SK-N-SH treated with all-trans-retinoic acid at 6 μM for 48 hours (cell line): Measurements from ENCODE around the gene HMCN2.

Source experiments
- ATAC-seq: fragments of 200-7000 bp; cut with Tn5 transposase; 3 replicates; pipeline ENCODE4 v1.9.1; 2020; ENCODE audit warnings: mild to moderate bottlenecking, moderate library complexity
- ARNTL ChIP-seq: fragments of 450-650 bp; formaldehyde crosslinking; IDR thresholded peaks from 2 replicates; pipeline ENCODE4 v1.5.0; 2020; ENCODE audit warnings: low read depth, mild to moderate bottlenecking, moderate library complexity, borderline replicate concordance
- BACH2 ChIP-seq: fragments of 250-450 bp; sonication (Bioruptor Pico); IDR thresholded peaks from 2 replicates; pipeline ENCODE4 v1.9.0; 2021; ENCODE audit warnings: mild to moderate bottlenecking, borderline replicate concordance
- CSDC2 ChIP-seq: fragments of 250-450 bp; sonication (Bioruptor Pico); IDR thresholded peaks from 2 replicates; pipeline ENCODE4 v1.5.0; 2020; ENCODE audit warnings: mild to moderate bottlenecking, moderate library complexity
- CSRNP3 ChIP-seq: fragments of 250-450 bp; sonication (Bioruptor Pico); IDR thresholded peaks from 2 replicates; pipeline ENCODE4 v1.5.1; 2021; ENCODE audit warnings: mild to moderate bottlenecking, moderate library complexity
- ESRRG ChIP-seq: fragments of 250-450 bp; sonication (Bioruptor Pico); IDR thresholded peaks from 2 replicates; pipeline ENCODE4 v1.6.1; 2021; ENCODE audit warnings: mild to moderate bottlenecking
- GLIS3 ChIP-seq: fragments of 250-450 bp; sonication (Bioruptor Pico); IDR thresholded peaks from 2 replicates; pipeline ENCODE4 v1.5.0; 2020; ENCODE audit warnings: mild to moderate bottlenecking, moderate library complexity
- ISL1 ChIP-seq: fragments of 250-450 bp; sonication (Bioruptor Pico); IDR thresholded peaks from 2 replicates; pipeline ENCODE4 v2.1.2; 2022; ENCODE audit warnings: mild to moderate bottlenecking, moderate library complexity
- OSR1 ChIP-seq: fragments of 250-450 bp; sonication (Bioruptor Pico); IDR thresholded peaks from 2 replicates; pipeline ENCODE4 v1.8.0; 2022; ENCODE audit warnings: moderate library complexity, mild to moderate bottlenecking, inconsistent platforms
- PATZ1 ChIP-seq: fragments of 250-450 bp; sonication (Bioruptor Pico); IDR thresholded peaks from 2 replicates; pipeline ENCODE4 v1.8.0; 2020; ENCODE audit warnings: mild to moderate bottlenecking, moderate library complexity, borderline replicate concordance
- RARB ChIP-seq: fragments of 250-450 bp; sonication (Bioruptor Pico); IDR thresholded peaks from 2 replicates; pipeline ENCODE4 v1.8.0; 2021; ENCODE audit warnings: mild to moderate bottlenecking, moderate library complexity
- SNAI2 ChIP-seq: fragments of 250-450 bp; sonication (Bioruptor Pico); IDR thresholded peaks from 2 replicates; pipeline ENCODE4 v1.5.0; 2020; ENCODE audit warnings: mild to moderate bottlenecking, moderate library complexity
- TCF4 ChIP-seq: fragments of 250-450 bp; sonication (Bioruptor Pico); IDR thresholded peaks from 2 replicates; pipeline ENCODE4 v1.8.0; 2021; ENCODE audit warnings: mild to moderate bottlenecking, moderate library complexity, borderline replicate concordance
- TOX ChIP-seq: fragments of 250-450 bp; sonication (Bioruptor Pico); IDR thresholded peaks from 2 replicates; pipeline ENCODE4 v1.8.0; 2021; ENCODE audit warnings: mild to moderate bottlenecking, moderate library complexity, borderline replicate concordance
- TSHZ2 ChIP-seq: fragments of 250-450 bp; sonication (Bioruptor Pico); IDR thresholded peaks from 2 replicates; pipeline ENCODE4 v1.5.0; 2020; ENCODE audit warnings: mild to moderate bottlenecking, moderate library complexity
- ZC3H10 ChIP-seq: fragments of 250-450 bp; sonication (Bioruptor Pico); IDR thresholded peaks from 2 replicates; pipeline ENCODE4 v1.5.1; 2021; ENCODE audit warnings: mild to moderate bottlenecking, moderate library complexity
- ZNF565 ChIP-seq: fragments of 450-650 bp; formaldehyde crosslinking; conservative IDR thresholded peaks from 2 replicates; pipeline ENCODE4 v1.5.0; 2020; ENCODE audit warnings: low read depth, mild to moderate bottlenecking, moderate library complexity
- ZNF70 ChIP-seq: fragments of 450-650 bp; formaldehyde crosslinking; IDR thresholded peaks from 2 replicates; pipeline ENCODE4 v1.5.0; 2020; ENCODE audit warnings: mild to moderate bottlenecking, moderate library complexity
- ZNF8 ChIP-seq: fragments of 450-650 bp; formaldehyde crosslinking; IDR thresholded peaks from 2 replicates; pipeline ENCODE4 v1.5.0; 2020; ENCODE audit warnings: mild to moderate bottlenecking, moderate library complexity
- TF ChIP-seq, protein P1 (sequence below): fragments of 250-450 bp; sonication (Bioruptor Pico); IDR thresholded peaks from 2 replicates; pipeline ENCODE4 v1.8.0; 2021; ENCODE audit warnings: low read depth, mild to moderate bottlenecking, moderate library complexity, borderline replicate concordance

Gene HMCN2

GRCh38 chr9:130411566-130411915, 146.0 kb downstream of the HMCN2 start:
- ATAC-seq = no peak
- TF ChIP-seq, protein P1, sequence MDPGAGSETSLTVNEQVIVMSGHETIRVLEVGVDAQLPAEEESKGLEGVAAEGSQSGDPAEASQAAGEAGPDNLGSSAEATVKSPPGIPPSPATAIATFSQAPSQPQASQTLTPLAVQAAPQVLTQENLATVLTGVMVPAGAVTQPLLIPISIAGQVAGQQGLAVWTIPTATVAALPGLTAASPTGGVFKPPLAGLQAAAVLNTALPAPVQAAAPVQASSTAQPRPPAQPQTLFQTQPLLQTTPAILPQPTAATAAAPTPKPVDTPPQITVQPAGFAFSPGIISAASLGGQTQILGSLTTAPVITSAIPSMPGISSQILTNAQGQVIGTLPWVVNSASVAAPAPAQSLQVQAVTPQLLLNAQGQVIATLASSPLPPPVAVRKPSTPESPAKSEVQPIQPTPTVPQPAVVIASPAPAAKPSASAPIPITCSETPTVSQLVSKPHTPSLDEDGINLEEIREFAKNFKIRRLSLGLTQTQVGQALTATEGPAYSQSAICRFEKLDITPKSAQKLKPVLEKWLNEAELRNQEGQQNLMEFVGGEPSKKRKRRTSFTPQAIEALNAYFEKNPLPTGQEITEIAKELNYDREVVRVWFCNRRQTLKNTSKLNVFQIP (CRISPR knock-in tag) = no peak
- no peak for TF ChIP-seq ESRRG
- no peak for TF ChIP-seq ARNTL
- no peak for TF ChIP-seq CSRNP3 (CRISPR knock-in tag)
- TF ChIP-seq TOX (CRISPR knock-in tag) = no peak
- no peak for TF ChIP-seq BACH2 (CRISPR knock-in tag)
- no peak for TF ChIP-seq ZC3H10 (CRISPR knock-in tag)

DNA sequence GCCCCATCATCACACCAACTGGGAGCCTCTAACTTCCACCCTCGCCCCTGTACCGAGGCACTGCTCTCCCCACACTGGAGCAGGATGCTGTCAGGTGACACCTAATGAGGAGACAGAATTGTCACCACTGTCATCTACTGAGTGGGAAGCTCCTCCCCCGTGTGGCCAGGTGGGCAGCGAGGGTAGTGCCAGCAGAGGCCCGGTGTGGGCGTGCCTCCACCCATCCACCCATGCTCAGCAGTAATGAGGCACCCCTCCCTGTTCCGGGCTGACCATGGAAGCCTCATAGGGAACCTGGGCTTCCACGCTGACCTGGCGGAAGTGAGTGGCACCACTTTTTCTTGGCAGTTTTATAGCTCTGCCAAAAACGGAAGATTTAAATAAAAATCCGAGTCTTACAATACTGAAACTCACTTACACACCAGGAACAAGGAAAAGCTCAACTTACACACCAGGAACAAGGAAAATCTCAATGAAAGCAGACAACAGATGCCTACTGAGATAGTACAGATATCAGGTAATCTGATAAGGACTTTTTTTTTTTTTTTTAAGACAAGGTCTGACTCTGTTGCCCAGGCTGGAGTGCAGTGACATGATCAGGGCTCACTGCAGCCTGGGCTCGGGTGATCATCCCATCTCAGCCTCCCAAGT, 148.6 kb downstream of the HMCN2 start:
- ATAC-seq = no peak
- TF ChIP-seq RARB (CRISPR knock-in tag) (no peak), SNAI2 (CRISPR knock-in tag) (no peak), ZNF70 (CRISPR knock-in tag) (no peak), CSDC2 (CRISPR knock-in tag) (no peak), ZNF8 (no peak), PATZ1 (CRISPR knock-in tag) (no peak), OSR1 (CRISPR knock-in tag) (no peak), ESRRG (no peak), TSHZ2 (CRISPR knock-in tag) (no peak), TCF4 (no peak), ZNF565 (CRISPR knock-in tag) (no peak)
- TF ChIP-seq, all 23 proteins: peak for 0

- no peak for TF ChIP-seq RARB (CRISPR knock-in tag)
- TF ChIP-seq CSRNP3 (CRISPR knock-in tag) = no peak
- TF ChIP-seq ZNF70 (CRISPR knock-in tag) = no peak
- no peak for TF ChIP-seq CSDC2 (CRISPR knock-in tag)
- TF ChIP-seq ARNTL = no peak
- TF ChIP-seq TSHZ2 (CRISPR knock-in tag) = 0 out of 2 replicates have a peak, but pooled peaks have one; percentile 58
- TF ChIP-seq ISL1 (CRISPR knock-in tag) = peak; percentile 55
- TF ChIP-seq GLIS3 (CRISPR knock-in tag) = no peak
- peak; percentile 66; the same call in 1 of the 2 replicates for TF ChIP-seq TCF4
- no peak for ATAC-seq
These were observed 149.6 kb downstream of the HMCN2 start for GRCh38 chr9:130414910-130415746.
